GM12878 (cell line): ENCODE data around the gene KCTD16. TPM values are rescaled to one million over a fixed set of nuclear protein-coding genes. Genes with fewer than 3 reads are reported as not detected.

Experiments used
- ATAC-seq: fragments of 200-7000 bp; cut with Tn5 transposase; 3 replicates; pipeline ENCODE4 v1.9.1; 2020; ENCODE audit warnings: mild to moderate bottlenecking, moderate library complexity
- BruUV-seq: library from RNA; stranded (reverse); fragments of 400-500 nt; replicated peaks from 2 replicates; lab custom pipeline; 2021; lab: Mats Ljungman, UMichigan
- CTCF ChIA-PET: fragments of 300-600 bp; sonication (Branson Sonifier 250); formaldehyde crosslinking; extraction: SDS; loops from one replicate; lab custom pipeline; 2021; ENCODE audit warnings: inconsistent platforms; lab: Yijun Ruan, JAX
- POLR2A ChIA-PET: fragments of 350-600 bp; formaldehyde crosslinking; extraction: SDS; loops from one replicate; lab custom pipeline; 2021; ENCODE audit warnings: inconsistent platforms; lab: Charles Lee
- RAD21 ChIA-PET: fragments of 300-600 bp; sonication (Branson Sonifier 250); formaldehyde crosslinking; loops from one replicate; lab custom pipeline; 2023; ENCODE audit warnings: antibody characterized with exemption; ENCODE audit not compliant: unreplicated experiment; lab: Charles Lee
- SMC1A ChIA-PET: fragments of 300-600 bp; sonication (Branson Sonifier 250); formaldehyde crosslinking; loops from one replicate; lab custom pipeline; 2023; ENCODE audit not compliant: unreplicated experiment, uncharacterized antibody; lab: Charles Lee
- DNase-seq: peaks from one replicate; pipeline ENCODE4 v3.0.0-alpha.2; 2011; ENCODE audit warnings: low read depth, low spot score
- FAIRE-seq: peaks from 3 replicates; lab custom pipeline; 2011; peaks lifted over from hg19 to GRCh38; lab: Jason Lieb, UNC
- H2AFZ ChIP-seq: 2 replicates; pipeline ENCODE4 v1.6.0; 2011; ENCODE audit warnings: low read depth, low read length, control low read depth; ENCODE audit not compliant: control insufficient read depth
- H3K27ac ChIP-seq: 2 replicates; pipeline ENCODE4 v1.5.1; 2011; ENCODE audit warnings: control low read depth; ENCODE audit not compliant: control insufficient read depth, insufficient read depth
- H3K27me3 ChIP-seq, 2 experiments: replicated peaks in 1 of 2; 2 replicates each; pipeline versions ENCODE4 v1.6.0 to v1.6.1; 2011; ENCODE audit warnings: low read length in 1 of 2; ENCODE audit not compliant: control insufficient read depth in 2 of 2, insufficient read depth in 2 of 2
- H3K36me3 ChIP-seq, 2 experiments: 2 replicates each; pipeline ENCODE4 v1.5.1; 2011; ENCODE audit warnings: low read length in 1 of 2; ENCODE audit not compliant: control insufficient read depth in 2 of 2, insufficient read depth in 2 of 2
- H3K4me1 ChIP-seq: 2 replicates; pipeline ENCODE4 v1.6.1; 2011; ENCODE audit warnings: mild to moderate bottlenecking, low read length, moderate library complexity, mixed read lengths; ENCODE audit not compliant: control insufficient read depth, insufficient read depth
- H3K4me2 ChIP-seq: 2 replicates; pipeline ENCODE4 v1.6.0; 2011; ENCODE audit warnings: control low read depth; ENCODE audit not compliant: control insufficient read depth, insufficient read depth
- H3K4me3 ChIP-seq: fragments of 200-600 bp; sonication (generic); 2 replicates; pipeline ENCODE4 v1.5.1; 2016
- H3K79me2 ChIP-seq: 2 replicates; pipeline ENCODE4 v1.6.0; 2011; ENCODE audit warnings: low read length; ENCODE audit not compliant: control insufficient read depth, insufficient read depth
- H3K9ac ChIP-seq: 2 replicates; pipeline ENCODE4 v1.8.0; 2011; ENCODE audit warnings: low read length, control low read depth, mixed read lengths; ENCODE audit not compliant: control insufficient read depth, insufficient read depth
- H3K9me3 ChIP-seq: replicated peaks from 3 replicates; pipeline ENCODE4 v1.5.1; 2011; ENCODE audit warnings: mild to moderate bottlenecking, low read length; ENCODE audit not compliant: control insufficient read depth, insufficient read depth
- H4K20me1 ChIP-seq: 2 replicates; pipeline ENCODE4 v1.6.0; 2011; ENCODE audit not compliant: control insufficient read depth, insufficient read depth
- BACH1 ChIP-seq: fragments of 450-650 bp; IDR thresholded peaks from 2 replicates; pipeline ENCODE4 v1.6.1; 2017; ENCODE audit warnings: mild to moderate bottlenecking, borderline replicate concordance
- CBX3 ChIP-seq: fragments of 200-600 bp; sonication (generic); IDR thresholded peaks from 2 replicates; pipeline ENCODE4 v1.6.1; 2016; ENCODE audit warnings: low read depth, borderline replicate concordance
- E2F8 ChIP-seq: fragments of 450-650 bp; IDR thresholded peaks from 2 replicates; pipeline ENCODE4 v1.6.1; 2018; ENCODE audit warnings: mild to moderate bottlenecking, low read depth, moderate library complexity; ENCODE audit not compliant: partially characterized antibody
- FOS ChIP-seq: IDR thresholded peaks from 3 replicates; pipeline ENCODE4 v1.6.1; 2011; ENCODE audit warnings: borderline replicate concordance; ENCODE audit not compliant: insufficient read length; ENCODE audit errors: extremely low read depth
- GABPA ChIP-seq: IDR thresholded peaks from 2 replicates; pipeline ENCODE4 v1.6.1; 2014; ENCODE audit warnings: antibody characterized with exemption, low read depth, mild to moderate bottlenecking, inconsistent platforms
- HCFC1 ChIP-seq: fragments of 150-350 bp; IDR thresholded peaks from 2 replicates; pipeline ENCODE4 v1.6.1; 2014; ENCODE audit warnings: low read length
- MTA3 ChIP-seq: IDR thresholded peaks from 2 replicates; pipeline ENCODE4 v1.6.1; 2012; ENCODE audit warnings: low read length, inconsistent platforms, borderline replicate concordance
- MXI1 ChIP-seq: fragments of 150-350 bp; IDR thresholded peaks from 2 replicates; pipeline ENCODE4 v1.6.1; 2011; ENCODE audit warnings: low read depth, mild to moderate bottlenecking, inconsistent platforms, low read length, improper control_type of control experiment
- POLR2AphosphoS5 ChIP-seq: IDR thresholded peaks from 2 replicates; pipeline ENCODE4 v1.6.1; 2011; ENCODE audit warnings: mild to moderate bottlenecking, low read length, inconsistent platforms
- POU2F2 ChIP-seq: IDR thresholded peaks from 3 replicates; pipeline ENCODE4 v1.6.1; 2011; ENCODE audit warnings: low read depth, mild to moderate bottlenecking, low read length, borderline replicate concordance
- RAD51 ChIP-seq: fragments of 450-650 bp; IDR thresholded peaks from 2 replicates; pipeline ENCODE4 v1.6.1; 2016; ENCODE audit warnings: moderate library complexity, mild to moderate bottlenecking, inconsistent platforms
- SMAD1 ChIP-seq: fragments of 450-650 bp; IDR thresholded peaks from 2 replicates; pipeline ENCODE4 v1.6.1; 2018; ENCODE audit warnings: mild to moderate bottlenecking, low read depth; ENCODE audit not compliant: partially characterized antibody
- SMC3 ChIP-seq: IDR thresholded peaks from 2 replicates; pipeline ENCODE4 v1.6.1; 2011; ENCODE audit warnings: low read length, improper control_type of control experiment, borderline replicate concordance
- STAT3 ChIP-seq: IDR thresholded peaks from 2 replicates; pipeline ENCODE4 v1.6.1; 2011; ENCODE audit warnings: low read depth, low read length, improper control_type of control experiment
- TARDBP ChIP-seq: IDR thresholded peaks from 2 replicates; pipeline ENCODE4 v1.6.1; 2016; ENCODE audit warnings: borderline replicate concordance
- TCF12 ChIP-seq: IDR thresholded peaks from 2 replicates; pipeline ENCODE4 v1.6.1; 2011; ENCODE audit warnings: low read depth, mild to moderate bottlenecking, low read length
- TCF7 ChIP-seq: IDR thresholded peaks from 2 replicates; pipeline ENCODE4 v1.6.1; 2014; ENCODE audit warnings: antibody characterized with exemption, borderline replicate concordance
- WRNIP1 ChIP-seq: IDR thresholded peaks from 2 replicates; pipeline ENCODE4 v1.6.1; 2011; ENCODE audit warnings: low read depth, low read length, improper control_type of control experiment, borderline replicate concordance
- ZNF687 ChIP-seq: fragments of 450-650 bp; IDR thresholded peaks from 2 replicates; pipeline ENCODE4 v1.6.1; 2017; ENCODE audit warnings: mild to moderate bottlenecking, moderate library complexity
- WGBS: methylation state at CpG from one replicate; pipeline ENCODE4 v1.1.6; 2016; ENCODE audit warnings: low lambda C conversion rate; ENCODE audit not compliant: insufficient replicate concordance, insufficient coverage; ENCODE audit errors: missing lambda C conversion rate; 5-methylcytosine and 5-hydroxymethylcytosine counted together
- in situ Hi-C: fragments of 300-500 bp; cut with MboI; formaldehyde crosslinking; loops from 9 replicates; pipeline ENCODE4 v1.14.3; 2018; ENCODE audit warnings: mixed read lengths
- intact Hi-C: fragments of 100-400 bp; cut with micrococcal nuclease; formaldehyde crosslinking; loops from one replicate; pipeline ENCODE4 v1.14.2; 2022; ENCODE audit not compliant: unreplicated experiment
- polyA plus RNA-seq, 11 experiments: library from polyadenylated mRNA; depleted of rRNA in 4 of 11; unstranded in 6 of 11; stranded (reverse) in 5 of 11; fragments of >200 nt; fragmentation: Nextera tagmentation in 4 of 11; fragmentation: Illumina TruSeq in 1 of 11; extraction: Ambion mirVana in 4 of 11; extraction: Trizol in 1 of 11; gene quantifications; 1 replicate in 1 of 11; 2 replicates in 10 of 11; pipeline versions ENCODE4 v1.2.1 to v1.2.3, GENCODE V29; 2011 to 2016; ENCODE audit warnings: inconsistent platforms in 2 of 11, missing spikeins in 2 of 11, low read depth in 1 of 11
- total RNA-seq, 4 experiments: library from RNA; depleted of rRNA in 3 of 4; stranded (reverse); fragments of >200 nt in 3 of 4; fragmentation: Illumina TruSeq in 1 of 4; extraction: Trizol in 1 of 4; gene quantifications; 2 replicates each; pipeline versions ENCODE4 v1.2.1 to v1.2.3, GENCODE V29; 2013 to 2021

KCTD16 gene
- total and polyA plus RNA-seq, 10 of the 15 experiments (the other 5 are each of a cell fraction or from before 2014, with no cell fraction given): 0.03 to 0.10 (median 0.06) TPM; not detected in 3

- TF ChIP-seq SMAD1 (no peak), SMC3 (no peak), CBX3 (no peak), POU2F2 (no peak), POLR2AphosphoS5 (no peak), RAD51 (no peak), FOS (no peak), MTA3 (no peak), GABPA (no peak)
These were observed 34.5 kb downstream of the KCTD16 start (continued) for GRCh38 chr5:144205141-144205551.

GRCh38 chr5:144206141-144206540 is 35.5 kb downstream of the KCTD16 start:
- SMC1A ChIA-PET: interaction anchor here (1.1 to 2.3 kb wide), 2 partner anchors 14 to 1033 kb away, joined by 3 to 10 read pairs; no protein-coding TSS in a partner anchor
- 17% methylated on average over 2 of the region's 2 CpGs for WGBS

More at GRCh38 chr5:144206141-144206540, 35.5 kb downstream of the KCTD16 start:
- RAD21 ChIA-PET: interaction anchor here (0.7 to 0.9 kb wide), 2 partner anchors 747 to 1619 kb away, joined by 3 read pairs; no protein-coding TSS in a partner anchor
- Histone ChIP-seq H3K4me1 (no peaks in the 10 kb centered on the region), H3K36me3 (no peaks in the 10 kb centered on the region), H2AFZ (no peak overlapping the region), H3K27me3 (peaks cover 3 to 11% of the 10 kb centered on the region in 2 experiments), H3K4me3 (no peak overlapping the region), H4K20me1 (no peaks in the 10 kb centered on the region), H3K79me2 (no peaks in the 10 kb centered on the region), H3K9me3 (no peaks in the 10 kb centered on the region), H3K27ac (no peak overlapping the region), H3K4me2 (no peak overlapping the region), H3K9ac (no peak overlapping the region)
- BruUV-seq: no TSS peak
- in situ Hi-C loops (loop anchor here (10.0 kb wide), 1 partner anchor 1029 kb away; no protein-coding TSS in a partner anchor), intact Hi-C loops (loop anchor here (10.0 kb wide), 2 partner anchors 899 to 1849 kb away; no protein-coding TSS in a partner anchor)
- TF ChIP-seq E2F8 (no peak), STAT3 (no peak), BACH1 (no peak), HCFC1 (no peak), TCF7 (no peak), WRNIP1 (no peak), TCF12 (no peak), ZNF687 (no peak), MXI1 (no peak), TARDBP (no peak), GABPA (no peak)
- no peak for DNase-seq
- CTCF ChIA-PET: interaction anchor here (0.8 to 3.7 kb wide), 5 partner anchors 11 to 1620 kb away, joined by 4 to 53 read pairs (median 6); no protein-coding TSS in a partner anchor
- FAIRE-seq: no peak
- no peak for ATAC-seq
- POLR2A ChIA-PET: no interaction called here
